Measurements from ENCODE around the gene TERC.

DNA sequence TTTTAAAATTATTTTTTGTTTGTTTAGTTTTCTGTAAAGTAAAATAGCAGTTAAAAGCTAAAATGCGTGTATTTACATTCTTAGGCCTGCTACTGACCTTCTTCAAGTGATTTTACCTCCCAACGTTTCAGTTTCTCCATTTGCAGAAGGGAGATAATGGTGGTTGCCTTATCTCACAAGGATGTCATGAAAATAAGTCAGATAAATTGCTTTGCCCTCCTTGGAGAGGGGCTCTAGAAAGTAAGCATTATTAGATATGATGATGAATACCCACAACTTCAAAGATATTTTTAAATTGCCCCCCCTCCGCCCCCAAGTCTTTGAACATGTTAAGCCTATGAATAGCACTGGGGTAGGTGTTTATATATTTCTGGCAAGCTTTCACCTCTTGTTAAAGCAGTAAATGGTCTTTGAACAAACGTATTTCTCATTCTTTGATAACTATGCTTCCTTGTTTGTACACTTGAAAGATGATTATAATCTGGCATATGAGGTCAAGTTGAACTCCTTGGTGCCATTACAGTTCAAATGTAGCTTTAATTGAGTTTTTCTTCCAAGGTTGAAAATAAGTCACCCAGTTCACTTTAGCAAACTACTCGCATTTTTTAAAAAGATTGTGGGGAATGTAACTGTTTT is 6.4 kb downstream of the TERC start:
- TF ChIP-seq ZNF274 (IDR thresholded peaks at IDR 0.05; ENCODE audit: low read depth, low read length), result no peak
- TF ChIP-seq SUZ12 (IDR thresholded peaks at IDR 0.05; ENCODE audit: extremely low read depth, insufficient read depth, insufficient read length), result no peak
- TF ChIP-seq YY1 (IDR thresholded peaks at IDR 0.05; ENCODE audit: insufficient read depth, insufficient read length), result no peak
